Erythroblast (primary cell): ENCODE results near the gene MED31.

Source experiments
- GATA1 ChIP-seq: IDR thresholded peaks from 2 replicates; pipeline ENCODE4 v1.6.1; 2011; ENCODE audit warnings: low read depth, mild to moderate bottlenecking, control low read depth, low read length, moderate library complexity
- POLR2A ChIP-seq: IDR thresholded peaks from 2 replicates; pipeline ENCODE4 v1.6.1; 2011; ENCODE audit warnings: mild to moderate bottlenecking, low read length

DNA sequence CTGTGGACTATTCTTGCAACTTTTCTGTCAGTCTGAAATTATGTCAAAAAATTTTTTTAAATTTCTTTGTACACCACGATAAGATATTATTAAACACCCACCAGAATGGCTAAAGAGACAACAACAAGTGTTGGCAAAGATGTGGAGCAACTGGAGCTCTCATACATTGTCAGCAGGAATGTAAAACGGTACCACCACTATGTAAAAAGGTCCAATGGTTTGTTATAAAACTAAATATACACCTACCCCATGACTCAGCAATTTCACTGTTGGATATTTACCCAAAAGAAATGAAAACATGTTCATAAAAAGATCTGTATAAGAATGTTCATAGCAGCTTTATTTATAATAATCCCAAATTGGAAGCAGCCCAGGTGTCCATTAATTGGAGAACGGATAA, 18.1 kb downstream of the MED31 start:
- TF ChIP-seq POLR2A (no peak), GATA1 (no peak)
